HFF-Myc (cell line): Measurements from ENCODE around the gene OR4D2.

Source experiments
- DNase-seq: peaks from one replicate; pipeline ENCODE4 v3.0.0-alpha.2; 2011; ENCODE audit warnings: low read depth; ENCODE audit errors: extremely low read depth
- H3K4me3 ChIP-seq: replicated peaks from 2 replicates; pipeline ENCODE4 v1.5.1; 2011; ENCODE audit warnings: low read depth, mild to moderate bottlenecking, control low read depth, low read length
- TF ChIP-seq, protein P1 (sequence below): IDR thresholded peaks from 2 replicates; pipeline ENCODE4 v1.5.1; 2012; ENCODE audit warnings: mild to moderate bottlenecking, low read depth, low read length, control low read depth; ENCODE audit errors: missing control alignments

OR4D2 gene

DNA sequence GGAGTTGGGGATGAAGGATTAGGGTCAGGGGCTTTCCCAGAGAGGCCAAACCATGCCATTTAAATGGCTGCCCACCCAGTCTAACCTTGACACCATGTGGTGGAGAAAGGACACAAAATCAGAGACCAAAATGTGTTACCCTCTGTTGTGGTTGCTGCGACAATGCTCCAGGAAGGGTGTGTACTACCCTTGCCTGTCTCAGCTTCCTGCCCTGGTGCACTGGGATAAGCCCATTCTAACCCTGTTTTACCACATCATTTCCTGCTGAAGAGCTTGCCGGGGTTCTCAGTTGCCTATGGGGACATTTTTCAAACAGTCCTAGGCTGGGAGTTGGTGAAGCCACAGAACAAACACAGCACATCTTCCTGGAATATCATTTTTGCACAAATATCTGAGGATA is 13.7 kb upstream of the OR4D2 start:
- TF ChIP-seq, protein P1, sequence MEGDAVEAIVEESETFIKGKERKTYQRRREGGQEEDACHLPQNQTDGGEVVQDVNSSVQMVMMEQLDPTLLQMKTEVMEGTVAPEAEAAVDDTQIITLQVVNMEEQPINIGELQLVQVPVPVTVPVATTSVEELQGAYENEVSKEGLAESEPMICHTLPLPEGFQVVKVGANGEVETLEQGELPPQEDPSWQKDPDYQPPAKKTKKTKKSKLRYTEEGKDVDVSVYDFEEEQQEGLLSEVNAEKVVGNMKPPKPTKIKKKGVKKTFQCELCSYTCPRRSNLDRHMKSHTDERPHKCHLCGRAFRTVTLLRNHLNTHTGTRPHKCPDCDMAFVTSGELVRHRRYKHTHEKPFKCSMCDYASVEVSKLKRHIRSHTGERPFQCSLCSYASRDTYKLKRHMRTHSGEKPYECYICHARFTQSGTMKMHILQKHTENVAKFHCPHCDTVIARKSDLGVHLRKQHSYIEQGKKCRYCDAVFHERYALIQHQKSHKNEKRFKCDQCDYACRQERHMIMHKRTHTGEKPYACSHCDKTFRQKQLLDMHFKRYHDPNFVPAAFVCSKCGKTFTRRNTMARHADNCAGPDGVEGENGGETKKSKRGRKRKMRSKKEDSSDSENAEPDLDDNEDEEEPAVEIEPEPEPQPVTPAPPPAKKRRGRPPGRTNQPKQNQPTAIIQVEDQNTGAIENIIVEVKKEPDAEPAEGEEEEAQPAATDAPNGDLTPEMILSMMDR = no peak
- H3K4me3 ChIP-seq = no peak overlapping the region
- no peak for DNase-seq

DNA sequence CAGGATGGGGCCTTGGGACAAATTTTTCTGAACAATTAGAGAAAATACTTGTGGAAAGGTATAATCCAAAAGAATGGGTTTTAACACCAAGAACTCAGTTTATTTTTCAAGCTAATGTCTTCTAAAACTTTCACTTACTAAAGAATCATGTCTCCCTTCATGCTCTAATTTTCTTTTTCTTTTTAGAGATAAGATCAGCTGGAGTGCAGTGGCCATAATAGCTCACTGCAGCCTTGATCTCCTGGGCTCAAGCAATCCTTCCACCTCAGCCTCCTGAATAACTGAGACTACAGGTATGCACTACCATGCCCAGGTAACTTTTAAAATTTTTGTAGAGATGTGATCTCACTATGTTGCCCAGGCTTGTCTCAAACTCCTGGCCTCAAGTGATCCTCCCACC is 13.1 kb upstream of the OR4D2 start:
- TF ChIP-seq, protein P1 = no peak
- DNase-seq = no peak
- H3K4me3 ChIP-seq = no peak overlapping the region

DNA sequence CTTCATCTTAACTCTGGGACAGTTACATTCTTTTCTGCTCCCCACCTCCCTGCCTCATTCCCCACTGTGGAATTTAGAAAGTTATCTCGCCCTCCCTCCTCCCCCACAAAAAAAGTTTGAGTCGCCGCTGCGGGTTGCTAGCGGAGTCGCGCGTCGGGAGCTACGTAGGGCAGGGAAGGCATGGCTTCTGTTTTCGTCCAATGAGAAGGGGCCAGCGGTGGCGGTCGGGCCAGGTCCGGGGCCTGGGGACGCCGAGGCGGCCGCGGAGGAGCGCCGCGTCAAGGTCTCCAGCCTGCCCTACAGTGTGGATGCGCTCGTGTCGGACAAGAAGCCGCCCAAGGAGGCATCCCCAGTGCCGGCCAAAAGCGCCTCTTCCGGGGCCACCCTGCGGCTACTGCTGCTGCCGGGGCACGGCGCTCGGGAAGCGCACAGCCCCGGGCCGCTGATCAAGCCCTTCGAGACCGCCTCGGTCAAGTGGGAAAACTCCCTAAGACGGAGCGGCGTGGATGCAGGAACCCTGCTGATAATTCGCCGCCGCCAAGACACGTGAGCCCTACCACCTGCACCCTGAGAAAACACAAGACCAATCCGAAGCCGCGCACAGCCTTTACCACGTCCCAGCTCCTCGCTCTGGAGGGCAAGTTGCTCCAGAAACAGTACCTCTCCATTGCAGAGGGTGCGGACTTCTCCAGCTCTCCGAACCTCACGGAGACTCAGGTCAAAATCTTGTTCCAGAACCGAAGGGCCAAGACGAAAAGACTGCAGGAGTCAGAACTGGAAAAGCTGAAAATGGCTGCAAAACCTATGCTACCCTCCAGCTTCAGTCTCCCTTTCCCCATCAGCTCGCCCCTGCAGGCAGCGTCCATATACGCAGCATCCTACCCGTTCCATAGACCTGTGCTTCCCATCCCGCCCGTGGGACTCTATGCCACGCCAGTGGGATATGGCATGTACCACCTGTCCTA is 9.7 kb upstream of the OR4D2 start:
- TF ChIP-seq, protein P1 = no peak
- peak overlapping the region; percentile 19 for H3K4me3 ChIP-seq
- DNase-seq = no peak

DNA sequence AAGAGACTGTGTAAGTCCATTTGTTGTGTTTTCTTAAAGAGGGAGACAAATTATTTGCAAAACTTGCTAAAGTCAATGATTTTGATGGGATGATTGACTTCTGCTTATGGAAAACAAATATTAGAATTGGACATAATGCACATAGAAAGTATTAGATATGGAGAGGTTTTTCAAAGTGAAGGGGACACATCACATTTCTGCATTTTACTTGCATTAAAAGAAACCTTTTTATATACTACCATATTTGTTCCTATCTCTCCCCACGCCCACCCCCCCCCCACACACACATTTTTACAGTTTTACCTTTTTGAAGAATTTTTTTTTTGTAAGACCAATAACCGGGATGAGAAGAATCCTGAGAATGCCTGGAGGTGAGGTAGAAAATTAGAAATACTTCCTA is 8.6 kb upstream of the OR4D2 start:
- DNase-seq = no peak
- TF ChIP-seq, protein P1 = no peak
- no peak overlapping the region for H3K4me3 ChIP-seq

DNA sequence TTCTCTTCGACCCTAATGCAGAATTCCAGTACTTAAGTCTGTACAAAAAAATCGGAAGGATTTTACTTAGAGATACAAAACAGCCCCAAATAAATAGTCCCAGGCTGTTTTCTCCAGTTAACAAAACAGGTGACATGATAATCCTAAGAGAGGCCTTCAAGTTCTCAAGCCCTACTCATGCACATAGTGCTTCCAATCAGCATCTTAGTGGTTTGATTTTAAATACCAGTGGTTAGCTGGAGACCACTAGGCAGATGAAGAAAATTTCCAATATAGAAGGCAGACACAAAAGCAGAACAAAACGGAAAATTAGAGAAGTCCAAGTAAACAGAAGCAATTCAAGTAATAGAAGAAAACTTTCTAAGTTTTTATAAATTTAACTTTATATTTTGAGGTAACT is 5.2 kb upstream of the OR4D2 start:
- TF ChIP-seq, protein P1 = no peak
- DNase-seq = no peak

DNA sequence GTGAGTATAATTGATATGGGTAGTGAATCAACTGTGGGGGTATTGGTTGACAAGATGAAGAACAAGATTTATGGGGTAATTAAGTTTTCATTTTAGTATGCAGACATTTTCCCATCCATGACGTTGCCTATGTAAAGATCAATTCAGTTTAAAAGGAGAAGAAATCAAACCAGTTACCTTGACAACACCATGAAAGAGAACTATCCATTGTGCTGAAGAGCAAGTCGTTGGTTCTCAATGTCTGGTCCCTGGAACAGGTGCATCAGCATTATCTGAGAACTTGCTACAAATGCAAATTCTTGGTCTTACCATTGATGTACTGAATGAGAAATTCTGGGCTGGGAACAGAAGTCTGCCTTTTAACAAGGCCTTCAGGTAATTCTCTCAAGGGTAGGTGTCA is 801 bp upstream of the OR4D2 start:
- DNase-seq = no peak
- H3K4me3 ChIP-seq = no peak overlapping the region
- TF ChIP-seq, protein P1 = no peak

More for the DNA sequence above, 5.2 kb upstream of the OR4D2 start:
- no peak overlapping the region for H3K4me3 ChIP-seq
